Hepatocyte (in vitro differentiated cells): ENCODE measurements around the gene RIPK4. TPM values are rescaled to one million over a fixed set of nuclear protein-coding genes. Genes with fewer than 3 reads are reported as not detected.

ENCODE experiments used
- DNase-seq: peaks from one replicate; pipeline ENCODE4 v3.0.0-alpha.2; 2016; ENCODE audit warnings: low spot score
- H2AFZ ChIP-seq: fragments of 200-600 bp; sonication (generic); 2 replicates; pipeline ENCODE4 v1.6.0; 2016; ENCODE audit warnings: antibody characterized with exemption, mild to moderate bottlenecking
- H3K27ac ChIP-seq: fragments of 200-600 bp; sonication (generic); 2 replicates; pipeline ENCODE4 v1.5.1; 2016; ENCODE audit warnings: mild to moderate bottlenecking
- H3K27me3 ChIP-seq: fragments of 200-600 bp; sonication (generic); 2 replicates; pipeline ENCODE4 v1.6.1; 2016
- H3K36me3 ChIP-seq: fragments of 200-600 bp; sonication (generic); replicated peaks from 2 replicates; pipeline ENCODE4 v1.5.1; 2016; ENCODE audit warnings: low read depth; ENCODE audit not compliant: insufficient read depth
- H3K4me1 ChIP-seq: fragments of 200-600 bp; sonication (generic); 2 replicates; pipeline ENCODE4 v1.5.1; 2016; ENCODE audit warnings: mild to moderate bottlenecking, moderate library complexity; ENCODE audit not compliant: insufficient read depth
- H3K4me2 ChIP-seq: fragments of 200-600 bp; sonication (generic); 2 replicates; pipeline ENCODE4 v1.6.0; 2016
- H3K4me3 ChIP-seq: fragments of 200-600 bp; sonication (generic); 2 replicates; pipeline ENCODE4 v1.5.1; 2016; ENCODE audit warnings: mild to moderate bottlenecking
- H3K79me2 ChIP-seq: fragments of 200-600 bp; sonication (generic); 2 replicates; pipeline ENCODE4 v1.6.0; 2017; ENCODE audit warnings: mild to moderate bottlenecking
- H3K9me2 ChIP-seq: fragments of 200-600 bp; sonication (generic); replicated peaks from 2 replicates; pipeline ENCODE4 v1.6.0; 2017; ENCODE audit warnings: mild to moderate bottlenecking; ENCODE audit not compliant: insufficient read depth
- H3K9me3 ChIP-seq: fragments of 200-600 bp; sonication (generic); 2 replicates; pipeline ENCODE4 v1.5.1; 2016; ENCODE audit warnings: low read depth, mild to moderate bottlenecking
- H4K20me1 ChIP-seq: fragments of 200-600 bp; sonication (generic); 2 replicates; pipeline ENCODE4 v1.6.0; 2016; ENCODE audit warnings: mild to moderate bottlenecking; ENCODE audit not compliant: insufficient read depth, poor library complexity, severe bottlenecking
- EZH2 ChIP-seq: fragments of 200-600 bp; sonication (generic); IDR thresholded peaks from 2 replicates; pipeline ENCODE4 v1.6.1; 2016; ENCODE audit warnings: antibody characterized with exemption, mild to moderate bottlenecking, borderline replicate concordance
- EZH2phosphoT487 ChIP-seq: fragments of 200-600 bp; sonication (generic); IDR thresholded peaks from one replicate; pipeline ENCODE4 v1.6.1; 2018; ENCODE audit warnings: antibody characterized with exemption, mild to moderate bottlenecking, low read depth, moderate library complexity; ENCODE audit not compliant: unreplicated experiment, severe bottlenecking
- WGBS: methylation state at CpG from one replicate; pipeline ENCODE4 v1.1.6; 2016; ENCODE audit warnings: low lambda C conversion rate; ENCODE audit errors: missing lambda C conversion rate; 5-methylcytosine and 5-hydroxymethylcytosine counted together
- polyA plus RNA-seq: library from polyadenylated mRNA; unstranded; fragments of >200 nt; fragmentation: Nextera tagmentation; extraction: Ambion mirVana; gene quantifications from 2 replicates; pipeline ENCODE4 v1.2.1, GENCODE V29; 2016
- total RNA-seq: library from RNA; depleted of rRNA; stranded (reverse); fragments of >200 nt; gene quantifications from 2 replicates; pipeline ENCODE4 v1.2.3, GENCODE V29; 2014
- TF ChIP-seq, protein P1 (sequence below): fragments of 200-600 bp; sonication (generic); IDR thresholded peaks from 2 replicates; pipeline ENCODE4 v1.5.1; 2016; ENCODE audit warnings: antibody characterized with exemption, mild to moderate bottlenecking; ENCODE audit not compliant: poor library complexity

Gene RIPK4
- total and polyA plus RNA-seq, 2 experiments from 2014 or later: 28.1 to 32.8 TPM

GRCh38 chr21:41808094-41808493 is 41.2 kb upstream of the RIPK4 start:
- WGBS: 94% methylated on average over 18 of the region's 18 CpGs
- Histone ChIP-seq H3K27me3 (no peaks in the 10 kb centered on the region), H2AFZ (no peak overlapping the region), H4K20me1 (no peaks in the 10 kb centered on the region), H3K36me3 (no peaks in the 10 kb centered on the region), H3K9me2 (no peaks in the 10 kb centered on the region), H3K27ac (no peak overlapping the region), H3K79me2 (no peaks in the 10 kb centered on the region), H3K4me1 (no peaks in the 10 kb centered on the region), H3K4me2 (no peak overlapping the region), H3K4me3 (no peak overlapping the region), H3K9me3 (no peaks in the 10 kb centered on the region)
- TF ChIP-seq EZH2phosphoT487 (no peak), EZH2 (no peak)
- TF ChIP-seq, protein P1, sequence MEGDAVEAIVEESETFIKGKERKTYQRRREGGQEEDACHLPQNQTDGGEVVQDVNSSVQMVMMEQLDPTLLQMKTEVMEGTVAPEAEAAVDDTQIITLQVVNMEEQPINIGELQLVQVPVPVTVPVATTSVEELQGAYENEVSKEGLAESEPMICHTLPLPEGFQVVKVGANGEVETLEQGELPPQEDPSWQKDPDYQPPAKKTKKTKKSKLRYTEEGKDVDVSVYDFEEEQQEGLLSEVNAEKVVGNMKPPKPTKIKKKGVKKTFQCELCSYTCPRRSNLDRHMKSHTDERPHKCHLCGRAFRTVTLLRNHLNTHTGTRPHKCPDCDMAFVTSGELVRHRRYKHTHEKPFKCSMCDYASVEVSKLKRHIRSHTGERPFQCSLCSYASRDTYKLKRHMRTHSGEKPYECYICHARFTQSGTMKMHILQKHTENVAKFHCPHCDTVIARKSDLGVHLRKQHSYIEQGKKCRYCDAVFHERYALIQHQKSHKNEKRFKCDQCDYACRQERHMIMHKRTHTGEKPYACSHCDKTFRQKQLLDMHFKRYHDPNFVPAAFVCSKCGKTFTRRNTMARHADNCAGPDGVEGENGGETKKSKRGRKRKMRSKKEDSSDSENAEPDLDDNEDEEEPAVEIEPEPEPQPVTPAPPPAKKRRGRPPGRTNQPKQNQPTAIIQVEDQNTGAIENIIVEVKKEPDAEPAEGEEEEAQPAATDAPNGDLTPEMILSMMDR: no peak
- no peak for DNase-seq

DNA sequence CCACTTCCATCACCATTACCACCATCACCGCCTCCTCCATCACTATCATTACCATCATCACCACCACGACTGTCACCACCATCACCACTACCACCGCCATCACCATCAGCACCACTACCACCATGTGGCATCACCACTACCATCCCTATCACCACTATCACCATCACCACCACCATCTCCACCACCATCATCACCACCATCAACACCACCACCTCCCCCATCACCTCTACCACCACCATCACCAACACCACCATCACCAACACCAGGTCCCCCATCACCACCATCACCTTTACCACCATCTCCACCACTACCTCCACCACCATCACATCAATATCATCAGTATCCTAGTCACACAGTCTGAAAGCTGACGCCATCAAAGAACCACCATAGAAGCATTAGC is 39.9 kb upstream of the RIPK4 start:
- Histone ChIP-seq H3K9me3 (no peaks in the 10 kb centered on the region), H4K20me1 (no peaks in the 10 kb centered on the region), H3K36me3 (no peaks in the 10 kb centered on the region), H3K4me2 (no peak overlapping the region), H3K4me1 (no peaks in the 10 kb centered on the region), H2AFZ (no peak overlapping the region), H3K9me2 (no peaks in the 10 kb centered on the region), H3K27me3 (no peaks in the 10 kb centered on the region), H3K4me3 (no peak overlapping the region), H3K79me2 (no peaks in the 10 kb centered on the region), H3K27ac (no peak overlapping the region)
- DNase-seq: no peak
- no peak for TF ChIP-seq EZH2
- TF ChIP-seq, protein P1: no peak
- no peak for TF ChIP-seq EZH2phosphoT487
- 97% methylated on average over 4 of the region's 4 CpGs for WGBS

GRCh38 chr21:41805643-41806042 is 38.8 kb upstream of the RIPK4 start:
- Histone ChIP-seq H3K9me2 (no peaks in the 10 kb centered on the region), H3K36me3 (no peaks in the 10 kb centered on the region), H4K20me1 (no peaks in the 10 kb centered on the region), H2AFZ (no peak overlapping the region), H3K4me2 (no peak overlapping the region), H3K9me3 (no peaks in the 10 kb centered on the region), H3K27ac (no peak overlapping the region), H3K27me3 (no peaks in the 10 kb centered on the region), H3K4me1 (no peaks in the 10 kb centered on the region), H3K4me3 (no peak overlapping the region), H3K79me2 (no peaks in the 10 kb centered on the region)
- no peak for DNase-seq
- 98% methylated on average over 4 of the region's 4 CpGs for WGBS
- TF ChIP-seq EZH2phosphoT487 (no peak), EZH2 (no peak)
- TF ChIP-seq, protein P1: no peak

DNA sequence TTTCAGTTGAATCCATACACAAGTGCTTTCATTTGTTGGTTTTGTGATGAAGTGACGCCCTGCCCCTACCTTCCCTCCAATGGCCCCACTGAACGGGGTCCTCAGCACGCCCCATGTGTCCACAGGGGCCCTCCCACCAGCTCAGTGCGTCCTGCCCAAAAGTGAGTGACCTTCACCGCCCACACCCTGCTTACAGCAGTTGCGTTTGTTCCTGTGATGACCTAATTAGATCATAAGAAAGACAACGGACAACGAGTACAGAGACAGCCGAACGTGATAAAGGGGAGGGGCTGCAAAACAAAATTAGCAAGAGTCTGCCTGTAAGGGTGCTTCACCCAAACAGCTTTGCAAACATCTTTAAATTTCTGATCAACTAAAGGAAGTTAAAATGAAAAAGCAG is 38.2 kb upstream of the RIPK4 start:
- H3K9me3 ChIP-seq: no peaks in the 10 kb centered on the region
- WGBS: 86% methylated on average over 10 of the region's 10 CpGs
- no peak overlapping the region for H2AFZ ChIP-seq
- H3K9me2 ChIP-seq: no peaks in the 10 kb centered on the region
- H3K4me1 ChIP-seq: no peaks in the 10 kb centered on the region
- no peak overlapping the region for H3K27ac ChIP-seq
- no peak overlapping the region for H3K4me2 ChIP-seq
- TF ChIP-seq, protein P1: no peak
- TF ChIP-seq EZH2: no peak
- no peak for TF ChIP-seq EZH2phosphoT487
- no peaks in the 10 kb centered on the region for H3K36me3 ChIP-seq
- no peaks in the 10 kb centered on the region for H3K27me3 ChIP-seq
- DNase-seq: no peak
- H3K79me2 ChIP-seq: no peaks in the 10 kb centered on the region
- H4K20me1 ChIP-seq: no peaks in the 10 kb centered on the region
- H3K4me3 ChIP-seq: no peak overlapping the region
